HL-60 (cell line): Measurements from ENCODE around the gene MKRN2.

Experiments
- DNase-seq, 2 experiments: peaks; one replicate each; pipeline ENCODE4 v3.0.0-alpha.2; 2010 to 2020; ENCODE audit warnings: low read depth in 1 of 2, low spot score in 1 of 2
- H3K27ac ChIP-seq: fragments of 250-450 bp; sonication (Bioruptor Pico); replicated peaks from 2 replicates; pipeline ENCODE4 v1.5.1; 2020; ENCODE audit warnings: mild to moderate bottlenecking, moderate library complexity
- H3K27me3 ChIP-seq: fragments of 250-450 bp; sonication (Bioruptor Pico); 2 replicates; pipeline ENCODE4 v1.5.1; 2021; ENCODE audit warnings: mild to moderate bottlenecking, moderate library complexity; ENCODE audit not compliant: insufficient read depth, poor library complexity, severe bottlenecking
- H3K4me3 ChIP-seq: replicated peaks from 2 replicates; pipeline ENCODE4 v1.5.1; 2011; ENCODE audit warnings: mild to moderate bottlenecking, control low read depth, low read length; ENCODE audit not compliant: insufficient read depth
- CTCF ChIP-seq: IDR thresholded peaks from one replicate; pipeline ENCODE4 v1.5.1; 2011; ENCODE audit warnings: low read length, control low read depth, inconsistent platforms; ENCODE audit not compliant: insufficient read depth
- GABPA ChIP-seq: IDR thresholded peaks from 2 replicates; pipeline ENCODE4 v1.6.1; 2012; ENCODE audit warnings: low read depth
- POLR2AphosphoS5 ChIP-seq: IDR thresholded peaks from 2 replicates; pipeline ENCODE4 v1.6.1; 2012; ENCODE audit warnings: low read depth
- REST ChIP-seq: IDR thresholded peaks from 2 replicates; pipeline ENCODE4 v1.6.1; 2012; ENCODE audit warnings: low read depth; ENCODE audit not compliant: insufficient replicate concordance
- SPI1 ChIP-seq: IDR thresholded peaks from 2 replicates; pipeline ENCODE4 v1.6.1; 2012; ENCODE audit warnings: low read depth, mild to moderate bottlenecking, borderline replicate concordance

MKRN2 gene

GRCh38 chr3:12559520-12559919, 2.6 kb downstream of the MKRN2 start:
- TF ChIP-seq POLR2AphosphoS5 = no peak
- TF ChIP-seq CTCF = no peak
- TF ChIP-seq SPI1 = no peak
- TF ChIP-seq REST = no peak
- no peak for TF ChIP-seq GABPA
- Histone ChIP-seq H3K4me3 (no peak overlapping the region), H3K27ac (no peak overlapping the region), H3K27me3 (no peaks in the 10 kb centered on the region)
- DNase-seq = no peak

- no peaks in the 10 kb centered on the region for H3K27me3 ChIP-seq
- no peak for DNase-seq
- no peak overlapping the region for H3K27ac ChIP-seq
- H3K4me3 ChIP-seq = no peak overlapping the region
- TF ChIP-seq CTCF = no peak
- no peak for TF ChIP-seq GABPA
- TF ChIP-seq SPI1 = no peak
- TF ChIP-seq REST = no peak
- TF ChIP-seq POLR2AphosphoS5 = no peak
Observed at GRCh38 chr3:12560505-12561190, 3.8 kb downstream of the MKRN2 start.

GRCh38 chr3:12561397-12561796, 4.5 kb downstream of the MKRN2 start:
- Histone ChIP-seq H3K27ac (no peak overlapping the region), H3K27me3 (no peaks in the 10 kb centered on the region), H3K4me3 (no peak overlapping the region)
- no peak for DNase-seq
- TF ChIP-seq REST (no peak), POLR2AphosphoS5 (no peak), GABPA (no peak), SPI1 (no peak), CTCF (no peak)
